Spleen (tissue), 7 donors: ENCODE results near the gene NKAIN2.

Source experiments
- POLR2A ChIP-seq, 3 donors: fragments of 450-650 bp; IDR thresholded peaks; one replicate each; pipeline ENCODE4 v1.5.1; 2017; ENCODE audit warnings: antibody characterized with exemption in 3 of 3, mild to moderate bottlenecking in 1 of 3
- POLR2AphosphoS5 ChIP-seq, 3 donors: sonication (generic); formaldehyde crosslinking; IDR thresholded peaks; one replicate each; pipeline ENCODE4 v1.5.1; 2017; ENCODE audit warnings: antibody characterized with exemption in 3 of 3
- TF ChIP-seq, protein P1 (sequence below), 11 experiments: fragments of 200-600 bp in 7 of 11; fragments of 450-650 bp in 4 of 11; sonication (generic) in 4 of 11; IDR thresholded peaks in 8 of 11; conservative IDR thresholded peaks in 3 of 11; 1 replicate in 7 of 11; 2 replicates in 4 of 11; pipeline versions ENCODE4 v1.4.0 to v1.8.0; 2016 to 2021; ENCODE audit warnings: antibody characterized with exemption in 11 of 11, inconsistent platforms in 4 of 11, mild to moderate bottlenecking in 1 of 11
- donor health status: DM: no; HTN: no; CAD: no; lungs with moderate emphysema.
- donor health status: DM: no; HTN: no; CAD: no.
- donor health status: DM: no; HTN: no; CAD: no.

DNA sequence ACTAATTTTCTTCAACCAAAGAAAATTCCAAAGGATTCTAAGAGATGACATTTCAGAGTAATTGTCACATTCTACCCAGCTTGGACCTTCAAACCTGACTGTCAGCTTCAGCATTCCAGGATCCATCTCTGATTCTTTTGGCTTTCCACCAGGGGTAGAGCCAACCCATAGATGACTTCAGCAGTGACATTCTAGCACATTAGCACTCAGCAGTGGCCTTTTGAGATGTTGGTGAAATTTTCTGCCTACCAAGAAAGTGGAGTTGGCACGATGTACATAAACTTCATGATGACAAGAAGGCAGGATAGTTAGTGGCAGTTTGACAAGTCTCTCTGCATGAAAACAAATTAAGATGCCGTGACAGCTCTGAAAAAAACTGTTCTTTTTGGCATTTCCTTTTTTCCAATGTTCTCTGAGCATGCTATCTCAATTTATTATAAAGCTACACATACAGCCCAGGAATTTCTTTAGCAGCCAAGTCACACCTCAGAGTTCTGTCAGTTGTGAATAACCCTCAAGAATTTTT, 692.1 kb downstream of the NKAIN2 start:
- TF ChIP-seq, protein P1, sequence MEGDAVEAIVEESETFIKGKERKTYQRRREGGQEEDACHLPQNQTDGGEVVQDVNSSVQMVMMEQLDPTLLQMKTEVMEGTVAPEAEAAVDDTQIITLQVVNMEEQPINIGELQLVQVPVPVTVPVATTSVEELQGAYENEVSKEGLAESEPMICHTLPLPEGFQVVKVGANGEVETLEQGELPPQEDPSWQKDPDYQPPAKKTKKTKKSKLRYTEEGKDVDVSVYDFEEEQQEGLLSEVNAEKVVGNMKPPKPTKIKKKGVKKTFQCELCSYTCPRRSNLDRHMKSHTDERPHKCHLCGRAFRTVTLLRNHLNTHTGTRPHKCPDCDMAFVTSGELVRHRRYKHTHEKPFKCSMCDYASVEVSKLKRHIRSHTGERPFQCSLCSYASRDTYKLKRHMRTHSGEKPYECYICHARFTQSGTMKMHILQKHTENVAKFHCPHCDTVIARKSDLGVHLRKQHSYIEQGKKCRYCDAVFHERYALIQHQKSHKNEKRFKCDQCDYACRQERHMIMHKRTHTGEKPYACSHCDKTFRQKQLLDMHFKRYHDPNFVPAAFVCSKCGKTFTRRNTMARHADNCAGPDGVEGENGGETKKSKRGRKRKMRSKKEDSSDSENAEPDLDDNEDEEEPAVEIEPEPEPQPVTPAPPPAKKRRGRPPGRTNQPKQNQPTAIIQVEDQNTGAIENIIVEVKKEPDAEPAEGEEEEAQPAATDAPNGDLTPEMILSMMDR (IDR thresholded peaks at IDR 0.05 in 8 of 11, conservative IDR thresholded peaks at IDR 0.05 in 3 of 11), result no peak
- TF ChIP-seq POLR2A (IDR thresholded peaks at IDR 0.05) (no peak), POLR2AphosphoS5 (IDR thresholded peaks at IDR 0.05) (no peak)
